Panc1 (cell line): Measurements from ENCODE around the gene DNPH1.

Source experiments
- CTCF ChIP-seq: fragments of 450-650 bp; IDR thresholded peaks from 2 replicates; pipeline ENCODE4 v1.5.1; 2017; ENCODE audit warnings: mild to moderate bottlenecking
- POLR2AphosphoS5 ChIP-seq: IDR thresholded peaks from 2 replicates; pipeline ENCODE4 v1.6.1; 2012; ENCODE audit warnings: mild to moderate bottlenecking, low read depth, low read length, moderate library complexity
- REST ChIP-seq, 2 experiments: IDR thresholded peaks; 2 replicates each; pipeline ENCODE4 v1.6.1; 2011 to 2012; ENCODE audit warnings: low read depth in 2 of 2, control low read depth in 1 of 2, low read length in 1 of 2, mild to moderate bottlenecking in 1 of 2, moderate library complexity in 1 of 2; ENCODE audit not compliant: insufficient read depth in 1 of 2

GRCh38 chr6:43185391-43185985 is 43.8 kb downstream of the DNPH1 start:
- no peak for TF ChIP-seq CTCF
- no peak for TF ChIP-seq REST (IDR thresholded peaks at IDR 0.05; ENCODE audit: insufficient read depth in 1 of 2, low read depth in 2 of 2, low read length in 1 of 2)
- TF ChIP-seq POLR2AphosphoS5: no peak
